ENCODE data around the gene MMAB.

The MMAB gene

DNA sequence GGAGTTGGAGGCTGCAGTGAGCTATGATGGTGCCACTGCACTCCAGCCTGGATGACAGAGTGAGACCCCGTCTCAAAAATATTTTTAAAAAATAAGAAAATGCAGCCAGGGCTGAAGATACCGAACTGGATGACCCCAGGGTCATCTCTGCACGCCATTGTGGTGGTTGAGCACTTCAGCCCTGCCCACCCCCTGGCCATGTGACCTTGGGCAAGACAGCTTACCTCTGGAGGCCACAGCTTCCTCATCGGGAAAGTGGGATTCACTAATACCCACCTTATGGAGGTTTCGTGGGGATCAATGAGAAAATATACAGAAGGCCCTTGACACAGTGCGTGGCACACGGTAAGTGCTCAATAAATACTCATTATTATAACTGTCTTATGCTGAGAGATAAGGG, 25.8 kb upstream of the MMAB start:
- no peak for TF ChIP-seq FOXP2 (optimal IDR thresholded peaks at IDR 0.05; ENCODE audit: borderline replicate concordance, extremely low read depth, extremely low read length, insufficient read depth)
- no peak for TF ChIP-seq TAF1 (IDR thresholded peaks at IDR 0.05; ENCODE audit: borderline replicate concordance, insufficient read depth, low read length)
- TF ChIP-seq REST (IDR thresholded peaks at IDR 0.05; ENCODE audit: insufficient read depth in 1 of 2, low read depth in 2 of 2, low read length in 2 of 2), result no peak
- TF ChIP-seq SIN3A (IDR thresholded peaks at IDR 0.05; ENCODE audit: borderline replicate concordance, insufficient read depth, low read length), result no peak
- no peak for TF ChIP-seq POLR2AphosphoS5 (IDR thresholded peaks at IDR 0.05; ENCODE audit: low read depth, low read length)

DNA sequence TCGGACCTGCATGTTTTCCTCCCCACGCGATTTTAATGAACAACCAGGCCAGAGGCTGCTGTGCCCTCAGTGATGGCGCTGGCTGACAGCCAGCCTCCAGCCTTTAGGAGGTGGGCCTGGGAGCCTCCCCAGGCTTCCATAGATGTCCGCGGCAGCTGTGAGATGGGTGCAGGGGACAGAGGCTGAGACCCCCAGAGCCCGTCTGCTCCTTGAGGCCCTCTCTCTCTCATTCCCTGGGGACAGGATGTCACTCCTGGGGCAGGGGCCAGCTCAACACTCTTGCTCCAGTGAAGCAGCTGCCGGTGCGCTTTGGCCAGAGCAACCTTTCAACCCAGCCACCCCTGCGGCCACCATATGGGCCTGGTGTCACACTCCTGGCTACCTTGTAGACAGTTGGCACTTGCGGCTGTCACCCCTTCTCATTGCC, 25.1 kb upstream of the MMAB start:
- TF ChIP-seq REST (IDR thresholded peaks at IDR 0.05; ENCODE audit: insufficient read depth in 1 of 2, low read depth in 2 of 2, low read length in 2 of 2) (no peak), POLR2AphosphoS5 (IDR thresholded peaks at IDR 0.05; ENCODE audit: low read depth, low read length) (no peak), FOXP2 (optimal IDR thresholded peaks at IDR 0.05; ENCODE audit: borderline replicate concordance, extremely low read depth, extremely low read length, insufficient read depth) (no peak), TAF1 (IDR thresholded peaks at IDR 0.05; ENCODE audit: borderline replicate concordance, insufficient read depth, low read length) (no peak), SIN3A (IDR thresholded peaks at IDR 0.05; ENCODE audit: borderline replicate concordance, insufficient read depth, low read length) (no peak)

- TF ChIP-seq FOXP2 (optimal IDR thresholded peaks at IDR 0.05; ENCODE audit: borderline replicate concordance, extremely low read depth, extremely low read length, insufficient read depth) (peak; percentile 86), SIN3A (IDR thresholded peaks at IDR 0.05; ENCODE audit: borderline replicate concordance, insufficient read depth, low read length) (no peak)
These were observed 24.6 kb upstream of the MMAB start for GRCh38 chr12:109597795-109598427.

DNA sequence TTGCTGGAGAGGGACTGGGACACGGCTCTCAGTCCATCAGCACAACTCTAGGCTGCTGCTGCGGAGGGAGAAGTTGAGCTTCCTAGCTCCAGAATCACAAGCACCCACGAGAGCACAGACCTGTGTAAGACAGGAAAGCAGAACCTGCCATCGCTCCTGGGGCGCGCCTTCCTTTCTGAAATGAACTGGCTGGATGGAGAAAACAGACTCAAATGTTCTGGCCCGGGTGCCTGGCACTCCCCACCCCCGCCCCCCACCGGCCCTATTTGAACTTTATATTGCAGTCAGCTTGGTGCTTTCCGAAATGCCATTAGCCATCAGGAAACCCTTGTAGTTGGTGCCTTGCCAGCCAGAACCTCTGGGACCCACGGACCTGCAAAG, 24.1 kb upstream of the MMAB start:
- TF ChIP-seq FOXP2 (optimal IDR thresholded peaks at IDR 0.05; ENCODE audit: borderline replicate concordance, extremely low read depth, extremely low read length, insufficient read depth) (no peak), POLR2AphosphoS5 (IDR thresholded peaks at IDR 0.05; ENCODE audit: low read depth, low read length) (no peak), REST (IDR thresholded peaks at IDR 0.05; ENCODE audit: insufficient read depth in 1 of 2, low read depth in 2 of 2, low read length in 2 of 2) (no peak), SIN3A (IDR thresholded peaks at IDR 0.05; ENCODE audit: borderline replicate concordance, insufficient read depth, low read length) (no peak)

DNA sequence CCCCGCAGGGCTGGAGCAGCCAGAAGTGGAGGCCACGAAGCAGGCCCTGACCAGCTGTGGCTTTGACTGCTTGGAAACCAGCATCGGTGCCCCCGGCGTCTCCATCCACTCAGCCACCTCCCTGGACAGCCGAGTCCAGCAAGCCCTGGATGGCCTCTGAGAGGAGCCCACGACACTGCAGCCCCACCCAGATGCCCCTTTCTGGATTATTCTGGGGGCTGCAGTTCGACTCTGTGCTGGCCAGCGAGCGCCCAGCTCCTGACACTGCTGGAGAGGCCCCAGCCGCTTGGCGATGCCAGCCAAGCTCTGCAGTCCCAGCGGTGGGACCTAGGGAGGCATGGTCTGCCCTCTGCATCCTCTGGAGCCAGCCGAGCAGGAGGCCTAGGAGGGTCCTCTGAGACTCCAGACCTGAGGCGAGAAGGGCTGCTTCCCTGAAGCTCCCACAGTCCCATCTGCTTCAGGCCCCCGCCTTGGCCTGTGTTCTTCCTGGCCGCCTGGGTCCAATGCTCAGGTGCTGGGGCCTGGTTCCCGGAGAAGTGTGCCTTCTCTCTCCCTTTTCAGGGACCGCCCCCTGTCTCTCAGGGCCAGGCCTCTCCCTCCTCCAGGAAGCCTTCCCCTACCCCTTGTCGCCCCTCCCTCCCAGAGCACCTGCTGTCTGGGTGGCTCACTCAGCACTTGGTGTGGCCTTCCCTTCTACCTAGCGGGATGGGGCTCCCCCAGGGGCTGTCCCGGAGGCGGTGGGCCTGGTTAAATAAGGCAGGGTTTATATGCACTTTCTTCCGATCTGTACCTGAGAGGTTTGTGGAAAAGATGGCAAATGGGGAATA, 23.3 kb upstream of the MMAB start:
- TF ChIP-seq FOXP2 (optimal IDR thresholded peaks at IDR 0.05; ENCODE audit: borderline replicate concordance, extremely low read depth, extremely low read length, insufficient read depth) (no peak), SIN3A (IDR thresholded peaks at IDR 0.05; ENCODE audit: borderline replicate concordance, insufficient read depth, low read length) (no peak), TAF1 (IDR thresholded peaks at IDR 0.05; ENCODE audit: borderline replicate concordance, insufficient read depth, low read length) (no peak), POLR2AphosphoS5 (IDR thresholded peaks at IDR 0.05; ENCODE audit: low read depth, low read length) (no peak), REST (IDR thresholded peaks at IDR 0.05; ENCODE audit: insufficient read depth in 1 of 2, low read depth in 2 of 2, low read length in 2 of 2) (no peak)
